ENCODE data around the gene CP.

DNA sequence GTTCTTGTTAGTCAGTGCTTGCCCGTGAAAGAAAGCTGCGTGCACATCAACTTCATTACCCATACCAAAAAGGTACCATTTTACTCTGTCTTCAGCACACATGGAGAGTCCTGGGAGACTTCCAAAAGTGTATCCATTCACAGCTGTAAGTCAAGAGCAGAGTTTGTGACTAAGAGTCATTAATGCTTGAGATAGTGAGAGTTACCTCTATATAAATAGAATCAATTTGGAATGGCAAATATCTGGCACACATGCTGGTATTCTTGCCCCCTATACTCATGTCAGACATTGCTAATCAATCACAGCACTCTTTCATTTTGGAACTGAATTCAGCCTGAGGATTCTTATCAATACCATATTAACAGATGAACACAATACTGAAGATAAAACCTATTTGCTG lies 14.2 kb downstream of the CP start:
- TF ChIP-seq, protein P1, sequence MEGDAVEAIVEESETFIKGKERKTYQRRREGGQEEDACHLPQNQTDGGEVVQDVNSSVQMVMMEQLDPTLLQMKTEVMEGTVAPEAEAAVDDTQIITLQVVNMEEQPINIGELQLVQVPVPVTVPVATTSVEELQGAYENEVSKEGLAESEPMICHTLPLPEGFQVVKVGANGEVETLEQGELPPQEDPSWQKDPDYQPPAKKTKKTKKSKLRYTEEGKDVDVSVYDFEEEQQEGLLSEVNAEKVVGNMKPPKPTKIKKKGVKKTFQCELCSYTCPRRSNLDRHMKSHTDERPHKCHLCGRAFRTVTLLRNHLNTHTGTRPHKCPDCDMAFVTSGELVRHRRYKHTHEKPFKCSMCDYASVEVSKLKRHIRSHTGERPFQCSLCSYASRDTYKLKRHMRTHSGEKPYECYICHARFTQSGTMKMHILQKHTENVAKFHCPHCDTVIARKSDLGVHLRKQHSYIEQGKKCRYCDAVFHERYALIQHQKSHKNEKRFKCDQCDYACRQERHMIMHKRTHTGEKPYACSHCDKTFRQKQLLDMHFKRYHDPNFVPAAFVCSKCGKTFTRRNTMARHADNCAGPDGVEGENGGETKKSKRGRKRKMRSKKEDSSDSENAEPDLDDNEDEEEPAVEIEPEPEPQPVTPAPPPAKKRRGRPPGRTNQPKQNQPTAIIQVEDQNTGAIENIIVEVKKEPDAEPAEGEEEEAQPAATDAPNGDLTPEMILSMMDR (IDR thresholded peaks at IDR 0.05), result no peak
- no peak for TF ChIP-seq POLR2A (IDR thresholded peaks at IDR 0.05)
